GM23248 (cell line): Measurements from ENCODE around the gene TPO. TPM values are rescaled to one million over a fixed set of nuclear protein-coding genes. Genes with fewer than 3 reads are reported as not detected.
A peak's percentile ranks its signal among the peaks of the same experiment; 100 is the strongest.
"Not testable (repeated sequence)": the region's sequence is repeated elsewhere in the genome, so short reads cannot be mapped to it uniquely, and the experiment has no call there.

ENCODE experiments used
- DNase-seq: peaks from one replicate; pipeline ENCODE4 v3.0.0-alpha.2; 2015
- H2AFZ ChIP-seq: fragments of 200-600 bp; sonication (generic); 2 replicates; pipeline ENCODE4 v1.6.1; 2016; ENCODE audit warnings: antibody characterized with exemption
- H3F3A ChIP-seq: fragments of 200-600 bp; sonication (generic); 2 replicates; pipeline ENCODE4 v1.6.1; 2016; ENCODE audit warnings: mild to moderate bottlenecking, antibody characterized with exemption, mixed run types; ENCODE audit not compliant: insufficient read depth
- H3K27ac ChIP-seq: fragments of 200-600 bp; sonication (generic); 2 replicates; pipeline ENCODE4 v1.5.1; 2016; ENCODE audit warnings: mild to moderate bottlenecking
- H3K27me3 ChIP-seq: fragments of 200-600 bp; sonication (generic); replicated peaks from 2 replicates; pipeline ENCODE4 v1.6.1; 2016; ENCODE audit warnings: mild to moderate bottlenecking; ENCODE audit not compliant: insufficient read depth
- H3K36me3 ChIP-seq: fragments of 200-600 bp; sonication (generic); 2 replicates; pipeline ENCODE4 v1.6.1; 2016; ENCODE audit warnings: low read depth, mild to moderate bottlenecking
- H3K4me1 ChIP-seq: fragments of 200-600 bp; sonication (generic); 2 replicates; pipeline ENCODE4 v1.6.1; 2016; ENCODE audit warnings: mild to moderate bottlenecking; ENCODE audit not compliant: insufficient read depth
- H3K4me2 ChIP-seq: fragments of 200-600 bp; sonication (generic); one replicate; pipeline ENCODE4 v1.6.1; 2016; ENCODE audit warnings: mild to moderate bottlenecking; ENCODE audit not compliant: unreplicated experiment
- H3K4me3 ChIP-seq: fragments of 200-600 bp; sonication (generic); 2 replicates; pipeline ENCODE4 v1.5.1; 2016; ENCODE audit warnings: mild to moderate bottlenecking
- H3K79me2 ChIP-seq: fragments of 200-600 bp; sonication (generic); 2 replicates; pipeline ENCODE4 v1.6.1; 2016; ENCODE audit warnings: mild to moderate bottlenecking; ENCODE audit not compliant: insufficient read depth
- H3K9ac ChIP-seq: fragments of 200-600 bp; sonication (generic); 2 replicates; pipeline ENCODE4 v1.6.1; 2016; ENCODE audit warnings: mild to moderate bottlenecking
- H3K9me2 ChIP-seq: fragments of 200-600 bp; sonication (generic); 2 replicates; pipeline ENCODE4 v1.6.1; 2016; ENCODE audit warnings: mixed run types, mild to moderate bottlenecking, moderate library complexity; ENCODE audit not compliant: insufficient read depth
- H3K9me3 ChIP-seq: fragments of 200-600 bp; sonication (generic); one replicate; pipeline ENCODE4 v1.6.1; 2017; ENCODE audit warnings: low read depth
- H4K20me1 ChIP-seq: fragments of 200-600 bp; sonication (generic); 2 replicates; pipeline ENCODE4 v1.6.0; 2016; ENCODE audit not compliant: insufficient read depth
- EZH2 ChIP-seq: fragments of 200-600 bp; sonication (generic); IDR thresholded peaks from 2 replicates; pipeline ENCODE4 v1.6.1; 2018; ENCODE audit warnings: antibody characterized with exemption, mild to moderate bottlenecking; ENCODE audit not compliant: insufficient read depth, poor library complexity, severe bottlenecking
- EZH2phosphoT487 ChIP-seq: fragments of 200-600 bp; sonication (generic); IDR thresholded peaks from 2 replicates; pipeline ENCODE4 v1.6.1; 2018; ENCODE audit warnings: antibody characterized with exemption, moderate library complexity, mild to moderate bottlenecking, low read depth; ENCODE audit not compliant: insufficient read depth
- WGBS, 2 experiments: methylation state at CpG; one replicate each; pipeline ENCODE4 v1.1.6; 2015 to 2017; ENCODE audit warnings: low lambda C conversion rate in 2 of 2, low coverage in 1 of 2; ENCODE audit errors: missing lambda C conversion rate in 2 of 2; 5-methylcytosine and 5-hydroxymethylcytosine counted together
- in situ Hi-C: fragments of 300-500 bp; cut with MboI; formaldehyde crosslinking; loops from 2 replicates; pipeline ENCODE4 v1.15.0; 2020
- polyA plus RNA-seq: library from polyadenylated mRNA; unstranded; fragments of >200 nt; fragmentation: Nextera tagmentation; extraction: Ambion mirVana; gene quantifications from 2 replicates; pipeline ENCODE4 v1.2.1, GENCODE V29; 2016
- total RNA-seq: library from RNA; depleted of rRNA; stranded (reverse); fragments of >200 nt; shearing (Covaris generic); gene quantifications from 2 replicates; pipeline ENCODE4 v1.2.3, GENCODE V29; 2014

TPO gene
- total and polyA plus RNA-seq, 2 experiments from 2014 or later, result not detected

DNA sequence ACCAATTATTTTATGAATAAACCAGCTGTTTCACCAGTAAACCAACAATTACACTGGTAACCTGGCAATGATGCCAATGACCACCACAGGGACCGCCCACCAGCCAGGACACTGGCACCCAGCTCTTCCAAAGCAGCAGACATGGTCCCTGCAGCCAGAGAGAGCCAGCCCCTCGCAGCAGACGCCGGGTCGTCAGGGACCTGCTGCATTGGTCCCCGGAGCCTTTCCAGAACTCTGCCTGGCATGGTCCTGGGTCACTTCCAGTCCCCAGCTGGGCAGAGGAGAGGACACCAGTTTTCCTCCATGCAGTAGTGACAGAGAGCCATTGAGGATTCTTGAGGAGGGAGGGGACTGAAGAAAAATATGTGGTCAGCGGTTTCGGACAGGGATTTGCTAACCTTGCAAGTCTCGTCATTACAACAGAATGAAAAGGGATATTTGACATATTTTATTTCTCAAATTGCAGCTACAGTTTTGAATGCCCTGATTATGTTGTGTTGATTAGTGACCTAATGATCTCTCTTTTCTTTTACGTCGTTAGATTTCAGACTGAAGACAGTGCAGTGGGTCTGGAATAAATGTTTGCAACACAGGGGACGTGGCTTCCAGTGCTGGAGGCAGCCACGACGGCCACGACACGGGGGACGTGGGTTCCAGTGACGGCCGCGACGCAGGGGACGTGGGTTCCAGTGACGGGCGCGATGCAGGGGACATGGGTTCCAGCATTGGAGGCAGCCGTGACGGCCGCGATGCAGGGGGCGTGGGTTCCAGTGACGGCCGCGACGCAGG, 154.5 kb downstream of the TPO start:
- Histone ChIP-seq H3K9ac (no peak overlapping the region), H3F3A (0 out of 2 replicates have a peak, but pooled peaks cover 9% of the 10 kb centered on the region), H2AFZ (no peak overlapping the region), H3K9me2 (no peaks in the 10 kb centered on the region), H3K27me3 (peaks cover 6% of the 10 kb centered on the region), H4K20me1 (no peaks in the 10 kb centered on the region), H3K27ac (no peak overlapping the region), H3K4me2 (no peak overlapping the region), H3K79me2 (no peaks in the 10 kb centered on the region), H3K4me1 (peaks cover 9% of the 10 kb centered on the region), H3K36me3 (no peaks in the 10 kb centered on the region), H3K4me3 (no peak overlapping the region), H3K9me3 (no peaks in the 10 kb centered on the region)
- WGBS, 2 experiments, result 94% methylated on average over 16 to 28 of the region's 34 CpGs
- TF ChIP-seq EZH2 (no peak), EZH2phosphoT487 (no peak)
- in situ Hi-C loops, result no loop called here
- no peak for DNase-seq

DNA sequence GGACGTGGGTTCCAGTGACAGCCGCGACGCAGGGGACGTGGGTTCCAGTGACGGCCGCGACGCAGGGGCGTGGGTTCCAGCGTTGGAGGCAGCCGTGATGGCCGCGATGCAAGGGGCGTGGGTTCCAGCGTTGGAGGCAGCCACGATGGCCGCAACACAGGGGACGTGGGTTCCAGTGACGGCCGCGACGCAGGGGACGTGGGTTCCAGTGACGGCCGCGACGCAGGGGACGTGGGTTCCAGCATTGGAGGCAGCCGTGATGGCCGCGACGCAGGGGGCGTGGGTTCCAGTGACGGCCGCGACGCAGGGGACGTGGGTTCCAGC, 155.0 kb downstream of the TPO start:
- H3K27ac ChIP-seq, H3K9me3 ChIP-seq, H3K9ac ChIP-seq, H3K27me3 ChIP-seq, in situ Hi-C loops, H3K4me3 ChIP-seq, H2AFZ ChIP-seq, H3K9me2 ChIP-seq, H3K79me2 ChIP-seq, DNase-seq, H3K4me2 ChIP-seq, H3F3A ChIP-seq, H3K36me3 ChIP-seq, H4K20me1 ChIP-seq: not testable (repeated sequence)
- peaks cover 13% of the 10 kb centered on the region for H3K4me1 ChIP-seq
- WGBS, 2 experiments, result 92% methylated on average over 39 of the region's 39 CpGs; no CpG with 5 or more reads in 1 of the 2 experiments

- Histone ChIP-seq H3K4me1 (peaks cover 13% of the 10 kb centered on the region), H4K20me1 (no peaks in the 10 kb centered on the region), H3K9me2 (no peaks in the 10 kb centered on the region), H3K9ac (no peak overlapping the region), H3K4me2 (no peak overlapping the region), H2AFZ (no peak overlapping the region), H3K4me3 (no peak overlapping the region), H3K27ac (no peak overlapping the region), H3K79me2 (no peaks in the 10 kb centered on the region), H3F3A (0 out of 2 replicates have a peak, but pooled peaks cover 9% of the 10 kb centered on the region), H3K36me3 (no peaks in the 10 kb centered on the region), H3K9me3 (no peaks in the 10 kb centered on the region), H3K27me3 (no peaks in the 10 kb centered on the region)
- TF ChIP-seq EZH2 (no peak), EZH2phosphoT487 (no peak)
- no peak for DNase-seq
- 66 to 73% methylated on average over 10 of the region's 10 CpGs for WGBS, 2 experiments
- in situ Hi-C loops, result no loop called here
Measured at GRCh38 chr2:1569879-1570450, 156.7 kb downstream of the TPO start.

- 0 out of 2 replicates have a peak, but pooled peaks cover 9% of the 10 kb centered on the region for H3F3A ChIP-seq
- no peaks in the 10 kb centered on the region for H3K79me2 ChIP-seq
- H3K4me1 ChIP-seq, result peaks cover 13% of the 10 kb centered on the region
- H3K9me3 ChIP-seq, result no peaks in the 10 kb centered on the region
- H3K9me2 ChIP-seq, result no peaks in the 10 kb centered on the region
- H3K27ac ChIP-seq, result no peak overlapping the region
- TF ChIP-seq EZH2, result no peak
- no peak for TF ChIP-seq EZH2phosphoT487
- H3K4me3 ChIP-seq, result no peak overlapping the region
- WGBS, 2 experiments, result 75 to 80% methylated on average over 17 of the region's 17 CpGs
- in situ Hi-C loops, result no loop called here
- no peak overlapping the region for H2AFZ ChIP-seq
- H4K20me1 ChIP-seq, result no peaks in the 10 kb centered on the region
- peak overlapping the region; percentile 40 for H3K4me2 ChIP-seq
- no peaks in the 10 kb centered on the region for H3K27me3 ChIP-seq
- no peak overlapping the region for H3K9ac ChIP-seq
- H3K36me3 ChIP-seq, result no peaks in the 10 kb centered on the region
- no peak for DNase-seq
Measured at GRCh38 chr2:1571477-1572417, 158.5 kb downstream of the TPO start.
